ENCODE results near the gene LSM5. TPM values are rescaled to one million over a fixed set of nuclear protein-coding genes. Genes with fewer than 3 reads are reported as not detected.
"Not testable (repeated sequence)": the region's sequence is repeated elsewhere in the genome, so short reads cannot be mapped to it uniquely, and the experiment has no call there.

Gene LSM5
- total RNA-seq, 1 donor from 2014 or later = 28.6 TPM

- DNase-seq (ENCODE audit: low spot score) = no peak
Observed at GRCh38 chr7:32506266-32507054, 16.3 kb upstream of the LSM5 start.

DNA sequence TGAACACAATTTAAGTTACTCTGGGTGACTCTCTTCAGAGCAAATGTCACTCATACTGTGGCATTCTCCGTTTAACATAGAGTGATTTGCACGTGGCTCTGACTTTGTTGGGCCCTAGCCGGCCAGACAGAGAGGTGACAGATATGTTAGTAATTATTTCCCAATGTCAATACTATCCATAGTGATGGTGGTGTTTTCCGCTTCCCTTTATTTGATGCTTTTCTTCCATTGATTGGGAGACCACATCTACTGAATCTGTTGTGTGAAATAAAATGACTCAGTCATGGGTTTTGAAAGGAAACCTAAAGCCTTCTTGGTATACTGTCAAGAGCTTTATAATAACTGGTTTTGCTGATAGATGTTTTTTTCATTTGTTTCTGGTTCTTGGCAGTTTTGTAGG is 12.5 kb upstream of the LSM5 start:
- no peak for DNase-seq (ENCODE audit: low spot score)

DNA sequence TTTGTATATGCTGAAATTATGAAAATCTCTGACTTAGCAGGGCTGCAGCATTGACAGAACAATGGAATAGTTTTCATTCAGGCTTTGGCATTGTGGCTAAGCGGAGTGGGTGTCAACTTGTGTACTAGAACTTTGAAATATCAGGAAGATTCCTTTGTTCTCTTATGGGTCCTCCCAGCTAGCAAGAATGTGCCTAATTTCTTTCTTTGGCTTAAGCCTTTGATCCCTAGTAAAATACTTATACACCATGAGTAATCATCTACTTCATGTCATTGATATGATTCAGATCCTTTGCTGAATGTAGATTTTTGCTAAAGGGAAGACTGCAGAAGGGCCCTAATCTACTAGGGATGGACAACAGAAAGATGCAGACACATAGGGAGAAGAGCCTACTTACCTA is 11.3 kb upstream of the LSM5 start:
- DNase-seq (ENCODE audit: low spot score) = no peak

DNA sequence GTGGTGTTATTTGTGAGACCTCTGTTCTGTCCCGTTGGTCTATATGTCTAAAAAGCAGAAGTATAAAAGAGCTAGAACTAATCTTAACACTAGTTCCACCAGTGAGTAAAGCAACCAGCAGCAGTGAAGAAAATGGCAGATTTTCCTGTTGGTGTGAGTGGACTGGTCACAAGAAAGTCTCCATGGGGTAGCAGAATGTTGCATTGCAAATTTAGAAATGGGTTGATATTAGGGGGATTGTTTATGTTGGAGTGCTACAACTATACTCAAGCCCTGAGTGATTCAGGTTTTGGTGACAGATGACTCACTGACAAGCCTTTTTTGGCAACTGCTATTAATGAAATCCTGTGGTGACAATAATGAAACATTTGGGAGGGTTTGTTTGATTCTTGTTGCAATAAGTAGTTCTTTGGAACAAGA is 10.8 kb upstream of the LSM5 start:
- DNase-seq (ENCODE audit: low spot score) = no peak

DNA sequence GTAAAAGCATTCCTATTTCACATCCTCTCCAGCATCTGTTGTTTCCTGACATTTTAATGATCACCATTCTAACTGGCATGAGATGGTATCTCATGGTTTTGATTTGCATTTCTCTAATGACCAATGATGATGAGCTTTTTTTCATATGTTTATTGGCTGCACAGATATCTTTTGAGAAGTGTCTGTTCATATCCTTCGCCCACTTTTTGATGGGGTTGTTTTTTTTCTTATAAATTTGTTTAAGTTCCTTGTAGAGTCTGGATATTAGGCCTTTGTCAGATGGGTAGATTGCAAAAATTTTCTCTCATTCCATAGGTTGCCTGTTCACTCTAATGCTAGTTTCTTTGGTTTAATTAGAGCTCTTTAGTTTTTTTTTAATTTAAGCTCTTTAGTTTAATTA is 10.0 kb upstream of the LSM5 start:
- not testable (repeated sequence) for DNase-seq (ENCODE audit: low spot score)

GRCh38 chr7:32499755-32500154 is 9.6 kb upstream of the LSM5 start:
- not testable (repeated sequence) for DNase-seq (ENCODE audit: low spot score)

- no peak for DNase-seq (ENCODE audit: low spot score)
Observed at GRCh38 chr7:32496052-32496813, 6.1 kb upstream of the LSM5 start.

DNA sequence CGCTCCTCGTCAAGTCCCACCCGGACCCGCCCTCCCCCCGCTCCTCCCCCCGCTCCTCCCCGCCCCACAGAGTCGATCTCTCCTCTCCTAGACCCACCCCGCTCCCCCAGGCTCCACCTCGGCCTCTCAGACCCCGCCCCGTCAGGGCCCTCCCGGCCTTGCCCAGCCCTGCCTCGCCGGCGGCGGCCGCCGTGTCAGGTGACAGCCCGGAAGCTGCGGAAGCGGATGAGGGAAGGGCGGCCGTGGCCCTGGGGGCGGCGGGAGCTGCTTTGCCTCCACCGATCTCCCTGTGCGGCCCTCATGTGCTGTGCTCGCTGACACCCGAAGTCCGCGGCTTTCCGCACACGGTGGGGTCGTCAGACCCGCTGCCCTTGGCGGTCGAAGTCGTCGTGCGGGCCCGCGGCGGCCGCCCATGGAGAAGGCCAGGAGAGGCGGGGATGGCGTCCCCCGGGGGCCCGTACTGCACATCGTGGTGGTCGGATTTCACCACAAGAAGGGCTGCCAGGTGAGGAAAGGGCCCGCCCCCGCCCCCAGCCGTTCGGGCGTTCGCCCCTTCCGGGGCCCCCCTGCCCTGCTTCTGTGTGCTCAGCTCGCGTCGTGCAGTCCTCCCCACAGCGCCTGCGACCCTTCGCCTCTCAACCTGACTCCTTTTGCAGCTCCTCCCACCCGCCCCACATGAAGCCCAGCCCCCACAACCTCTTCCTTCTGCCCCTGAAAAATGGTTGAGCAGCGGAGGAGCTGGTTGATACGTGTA is 5.3 kb upstream of the LSM5 start, which contains the start of gene AVL9:
Gene AVL9, plus strand, starts transcription at position 192 of the 754 bp plus-strand sequence. Its CDS starts 221 bp downstream, at position 413.
- DNase-seq (ENCODE audit: low spot score) = peak; percentile 98

DNA sequence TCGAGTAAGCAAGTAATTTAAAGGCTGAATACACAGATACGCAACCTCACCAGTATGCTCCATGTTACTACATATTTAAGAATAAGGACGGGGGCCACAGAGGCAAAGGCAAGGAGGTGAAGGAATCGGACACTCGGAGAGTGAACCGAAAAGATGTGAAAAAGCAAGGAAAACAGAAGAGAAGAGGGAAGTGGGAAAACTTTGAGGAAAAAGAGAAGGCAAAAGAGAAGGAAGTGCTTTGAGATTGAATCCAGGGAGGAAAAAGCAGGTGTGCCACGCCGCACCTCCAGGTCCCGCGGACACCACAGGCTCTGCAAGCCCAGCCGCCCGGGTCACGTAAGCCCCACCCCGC is 4.7 kb upstream of the LSM5 start:
- no peak for DNase-seq (ENCODE audit: low spot score)

- no peak for DNase-seq (ENCODE audit: low spot score)
Observed at GRCh38 chr7:32489788-32490126, 423 bp downstream of the LSM5 start.

DNA sequence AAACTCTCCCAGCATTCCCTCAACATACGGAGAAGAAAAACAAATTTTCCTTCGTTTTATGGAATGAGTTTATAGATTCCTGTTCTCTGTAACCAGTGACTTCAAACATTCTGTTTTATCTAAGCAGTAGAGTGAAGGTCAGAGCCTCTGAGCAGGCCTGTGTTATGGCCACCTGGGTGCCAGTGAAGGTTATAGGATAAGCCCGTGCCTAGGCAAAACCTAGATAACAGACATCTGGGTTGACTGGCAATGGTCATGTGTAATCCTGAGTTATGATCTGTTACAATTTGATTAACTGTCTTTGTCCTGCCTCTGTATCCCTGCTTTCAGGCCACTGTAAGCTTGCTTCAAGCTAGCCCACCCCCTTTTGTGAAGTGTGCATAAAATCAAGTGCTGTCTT is 8.3 kb downstream of the LSM5 start:
- DNase-seq (ENCODE audit: low spot score) = peak; percentile 36

DNA sequence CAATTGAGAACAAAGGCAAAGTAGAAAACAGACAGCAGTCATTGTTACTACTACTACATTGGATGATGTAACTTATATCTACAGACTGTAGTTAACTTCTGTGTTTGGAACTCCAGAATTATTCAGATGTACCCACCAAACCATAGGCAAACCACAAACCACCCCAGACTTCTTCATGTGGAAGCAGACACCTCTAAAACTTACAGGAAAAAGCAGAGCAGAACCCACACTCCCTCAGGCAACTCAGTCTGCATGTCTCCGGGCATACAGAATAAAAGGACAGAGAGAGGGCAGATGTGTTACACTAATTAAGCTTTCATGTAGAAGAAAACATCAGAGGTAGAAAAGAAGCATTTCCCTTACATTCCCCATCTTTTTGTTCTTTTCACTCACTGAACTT is 9.0 kb downstream of the LSM5 start:
- DNase-seq (ENCODE audit: low spot score) = no peak

DNA sequence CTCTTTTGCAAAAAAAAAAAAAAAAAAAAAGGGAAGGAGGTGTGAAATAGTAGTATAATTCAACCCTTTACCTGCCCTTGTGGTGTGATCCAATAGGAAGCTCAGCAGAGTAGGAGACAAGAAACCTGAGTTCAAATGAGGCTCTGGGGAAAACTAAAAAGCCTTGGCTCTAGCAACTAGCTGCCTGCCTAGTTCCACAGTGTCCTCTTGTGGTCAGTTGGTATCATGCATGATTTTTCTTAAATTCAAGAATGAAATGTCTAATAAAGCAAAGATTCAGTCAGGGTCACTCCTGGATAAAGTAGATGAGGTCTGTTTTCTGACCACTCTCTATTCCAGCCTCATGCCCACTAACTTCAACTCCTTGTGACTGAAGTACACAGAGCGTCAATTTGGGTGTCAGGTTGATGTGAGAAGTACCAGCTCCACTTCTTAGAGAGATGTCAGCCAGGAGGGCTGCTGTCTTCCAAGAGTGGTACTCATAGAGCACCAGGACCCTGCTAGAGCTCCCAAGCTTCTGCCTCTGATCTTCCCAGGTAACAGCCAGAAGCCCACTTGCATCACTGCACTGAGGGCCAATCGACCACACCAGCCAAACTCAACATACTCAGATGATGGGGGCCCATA is 10.5 kb downstream of the LSM5 start:
- DNase-seq (ENCODE audit: low spot score) = peak; percentile 42

DNA sequence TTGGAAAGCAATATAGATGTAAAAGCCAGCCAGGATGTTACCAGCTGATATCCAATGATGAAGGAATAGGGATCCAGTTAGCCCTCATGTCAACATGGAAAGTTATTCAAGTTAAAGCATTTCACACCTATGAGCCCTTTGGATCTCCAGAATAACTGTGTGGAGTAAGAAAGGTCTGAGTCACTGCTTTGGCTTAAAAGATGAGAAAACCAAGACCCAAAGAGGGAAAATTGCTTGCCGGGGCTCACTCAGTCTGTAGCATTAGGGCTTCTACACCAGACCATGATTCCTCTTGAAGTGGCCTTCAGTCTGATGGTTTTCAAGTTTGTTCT is 12.6 kb downstream of the LSM5 start:
- no peak for DNase-seq (ENCODE audit: low spot score)

DNA sequence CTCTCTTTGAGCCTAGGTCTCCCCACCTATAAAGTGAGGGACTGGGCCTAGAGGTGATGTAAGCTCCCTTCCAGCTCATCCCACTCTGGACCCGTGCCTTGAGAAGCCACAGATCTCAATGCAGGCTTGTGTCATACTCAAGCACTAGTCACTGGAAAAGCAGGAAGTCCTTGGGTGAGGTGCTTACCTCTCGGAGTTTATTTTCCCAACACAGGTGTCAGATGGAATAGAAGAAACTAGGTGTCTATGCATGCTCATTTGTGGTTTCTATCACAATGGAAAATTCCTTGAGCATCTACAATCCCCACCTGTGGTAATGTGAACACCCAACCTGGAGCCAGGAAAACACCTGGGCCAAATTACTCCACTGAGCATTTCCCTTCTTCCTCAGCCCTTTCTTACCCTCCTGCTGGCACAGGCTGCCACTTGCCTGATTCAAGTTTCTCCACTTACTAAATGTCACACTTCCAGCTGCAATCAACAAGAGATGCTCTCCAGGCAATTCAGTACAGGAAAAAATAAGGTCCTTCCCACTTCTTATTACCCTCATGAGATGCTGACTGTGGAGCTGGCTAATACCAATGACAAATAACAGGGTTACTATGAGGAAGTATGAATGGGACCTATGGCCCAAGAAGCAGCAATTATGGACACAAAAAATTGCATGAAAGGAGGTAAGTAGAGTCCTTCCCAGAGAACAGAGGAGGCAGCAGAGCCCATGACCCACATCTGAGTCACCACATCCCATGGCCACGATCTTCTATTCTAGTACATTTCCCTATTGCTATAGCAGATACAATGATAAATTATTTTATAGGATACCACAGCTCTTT is 13.1 kb downstream of the LSM5 start:
- DNase-seq (ENCODE audit: low spot score) = no peak

DNA sequence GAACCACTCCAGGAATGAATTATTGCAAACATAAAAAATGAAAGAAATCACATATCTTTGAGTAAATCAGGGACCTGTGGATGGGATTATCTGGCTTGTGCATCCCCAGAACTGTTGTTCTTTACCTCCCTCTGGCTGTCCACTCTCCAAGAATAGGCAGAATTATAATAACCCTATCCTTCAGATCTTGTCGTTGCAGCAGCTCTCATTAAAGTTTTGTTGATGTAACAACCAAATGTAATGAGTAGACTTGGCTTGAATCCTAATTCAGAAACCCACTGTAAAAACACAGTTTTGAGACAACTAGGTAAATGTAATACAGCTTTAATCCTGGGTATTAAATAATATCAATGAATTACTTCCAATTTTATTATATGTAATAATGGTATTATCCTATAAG is 16.2 kb downstream of the LSM5 start:
- DNase-seq (ENCODE audit: low spot score) = no peak

DNA sequence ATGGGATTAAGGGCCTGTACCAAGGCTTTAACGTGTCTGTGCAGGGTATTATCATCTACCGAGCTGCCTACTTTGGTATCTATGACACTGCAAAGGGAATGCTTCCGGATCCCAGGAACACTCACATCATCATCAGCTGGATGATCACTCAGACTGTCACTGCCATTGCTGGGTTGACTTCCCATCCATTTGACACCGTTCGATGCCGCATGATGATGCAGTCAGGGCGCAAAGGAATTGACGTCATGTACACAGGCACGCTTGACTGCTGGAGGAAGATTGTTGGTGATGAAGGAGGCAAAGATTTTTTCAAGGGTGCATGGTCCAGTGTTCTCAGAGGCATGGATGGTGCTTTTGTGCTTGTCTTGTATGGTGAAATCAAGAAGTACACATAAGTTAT is 18.2 kb downstream of the LSM5 start:
- no peak for DNase-seq (ENCODE audit: low spot score)

- no peak for DNase-seq (ENCODE audit: low spot score)
Observed at GRCh38 chr7:32470871-32471270, 19.3 kb downstream of the LSM5 start.

GRCh38 chr7:32470004-32470403 is 20.2 kb downstream of the LSM5 start:
- DNase-seq (ENCODE audit: low spot score) = not testable (repeated sequence)

GRCh38 chr7:32464641-32465416 is 25.4 kb downstream of the LSM5 start:
- not testable (repeated sequence) for DNase-seq (ENCODE audit: low spot score)
